B cell (primary cell): ENCODE measurements around the gene RALBP1. TPM values are rescaled to one million over a fixed set of nuclear protein-coding genes. Genes with fewer than 3 reads are reported as not detected.

Experiments
- ATAC-seq: fragments of 200-7000 bp; cut with Tn5 transposase; one replicate; pipeline ENCODE4 v1.10.0; 2021; ENCODE audit warnings: low read depth, mild to moderate bottlenecking, moderate number of reproducible peaks, moderate library complexity
- CTCF ChIA-PET: fragments of 350-600 bp; sonication (Branson Sonifier 250); formaldehyde crosslinking; loops from one replicate; lab custom pipeline; 2021; ENCODE audit warnings: antibody characterized with exemption, inconsistent platforms; lab: Charles Lee
- POLR2A ChIA-PET: fragments of 350-600 bp; sonication (Branson Sonifier 250); formaldehyde crosslinking; loops from one replicate; lab custom pipeline; 2021; ENCODE audit warnings: antibody characterized with exemption; lab: Charles Lee
- DNase-seq: peaks from one replicate; pipeline ENCODE4 v3.0.0; 2013
- H2AFZ ChIP-seq: 2 replicates; pipeline ENCODE4 v1.6.1; 2012; ENCODE audit warnings: mild to moderate bottlenecking, low read depth, low read length; ENCODE audit not compliant: insufficient read depth, poor library complexity, severe bottlenecking
- H3K27ac ChIP-seq, 2 donors: 1 replicate in 1 of 2; 2 replicates in 1 of 2; pipeline ENCODE4 v1.5.1; 2012 to 2013; ENCODE audit warnings: low read length in 2 of 2, mild to moderate bottlenecking in 2 of 2, moderate library complexity in 1 of 2
- H3K27me3 ChIP-seq, 4 experiments: fragments of 200-600 bp in 1 of 4; sonication (generic) in 1 of 4; replicated peaks in 1 of 4; 1 replicate in 2 of 4; 2 replicates in 2 of 4; pipeline versions ENCODE4 v1.6.1 to v1.7.0; 2013 to 2016; ENCODE audit warnings: low read length in 3 of 4, mild to moderate bottlenecking in 2 of 4, mixed read lengths in 1 of 4, moderate library complexity in 1 of 4; ENCODE audit not compliant: insufficient read depth in 4 of 4, control insufficient read depth in 3 of 4; ENCODE audit errors: control extremely low read depth in 1 of 4
- H3K36me3 ChIP-seq, 2 experiments: replicated peaks in 1 of 2; 1 replicate in 1 of 2; 2 replicates in 1 of 2; pipeline versions ENCODE4 v1.6.1 to v1.7.1; 2013; ENCODE audit warnings: low read length in 1 of 2; ENCODE audit not compliant: insufficient read depth in 2 of 2, control insufficient read depth in 1 of 2; ENCODE audit errors: control extremely low read depth in 1 of 2, extremely low read depth in 1 of 2
- H3K4me1 ChIP-seq, 2 donors: fragments of 200-600 bp in 1 of 2; sonication (generic) in 1 of 2; 1 replicate in 1 of 2; 2 replicates in 1 of 2; pipeline versions ENCODE4 v1.5.1 to v1.6.1; 2013 to 2017; ENCODE audit warnings: low read length in 2 of 2; ENCODE audit not compliant: control insufficient read depth in 2 of 2, insufficient read depth in 2 of 2
- H3K4me2 ChIP-seq: replicated peaks from 2 replicates; pipeline ENCODE3; 2012; ENCODE audit warnings: mild to moderate bottlenecking, low read depth, low read length; ENCODE audit not compliant: poor library complexity, severe bottlenecking
- H3K4me3 ChIP-seq, 5 experiments: fragments of 200-600 bp in 1 of 5; sonication (generic) in 1 of 5; 1 replicate in 3 of 5; 2 replicates in 2 of 5; pipeline versions ENCODE4 v1.5.1 to v1.7.0; 2011 to 2016; ENCODE audit warnings: low read length in 4 of 5, mild to moderate bottlenecking in 4 of 5, low read depth in 2 of 5, control low read depth in 1 of 5, moderate library complexity in 1 of 5; ENCODE audit not compliant: insufficient read depth in 1 of 5; ENCODE audit errors: control extremely low read depth in 1 of 5, extremely low read depth in 1 of 5
- H3K79me2 ChIP-seq: fragments of 200-600 bp; sonication (generic); one replicate; pipeline ENCODE4 v1.6.0; 2016; ENCODE audit warnings: low read length; ENCODE audit not compliant: control insufficient read depth, insufficient read depth
- H3K9ac ChIP-seq: fragments of 200-600 bp; sonication (generic); 2 replicates; pipeline ENCODE4 v1.6.1; 2017; ENCODE audit warnings: mild to moderate bottlenecking, low read length, moderate library complexity
- H3K9me3 ChIP-seq, 3 donors: one replicate each; pipeline versions ENCODE4 v1.6.1 to v1.7.1; 2013; ENCODE audit warnings: low read length in 2 of 3; ENCODE audit not compliant: control insufficient read depth in 2 of 3, insufficient read depth in 1 of 3; ENCODE audit errors: control extremely low read depth in 1 of 3
- H4K20me1 ChIP-seq: 2 replicates; pipeline ENCODE4 v1.6.0; 2012; ENCODE audit warnings: mild to moderate bottlenecking, low read length; ENCODE audit not compliant: insufficient read depth, control insufficient read depth, poor library complexity, severe bottlenecking
- H3K27ac Mint-ChIP-seq: one replicate; pipeline ENCODE4 v1.8.0; 2021; ENCODE audit warnings: mixed read lengths
- H3K27me3 Mint-ChIP-seq: one replicate; pipeline ENCODE4 v1.8.0; 2021; ENCODE audit warnings: mixed read lengths
- H3K4me1 Mint-ChIP-seq: one replicate; pipeline ENCODE4 v1.8.0; 2021; ENCODE audit warnings: mixed read lengths
- H3K4me3 Mint-ChIP-seq: one replicate; pipeline ENCODE4 v1.8.0; 2021; ENCODE audit warnings: mixed read lengths
- H3K9me3 Mint-ChIP-seq: one replicate; pipeline ENCODE4 v1.8.0; 2022; ENCODE audit warnings: mixed read lengths; ENCODE audit not compliant: insufficient read depth
- EZH2 ChIP-seq: IDR thresholded peaks from 2 replicates; pipeline ENCODE4 v1.6.1; 2012; ENCODE audit warnings: borderline replicate concordance, low read depth, mild to moderate bottlenecking, moderate library complexity, low read length; ENCODE audit not compliant: insufficient read depth, poor library complexity, severe bottlenecking
- WGBS: methylation state at CpG from one replicate; pipeline ENCODE4 v1.1.5; 2013; ENCODE audit warnings: missing lambda C conversion rate; ENCODE audit not compliant: insufficient coverage; 5-methylcytosine and 5-hydroxymethylcytosine counted together
- intact Hi-C: fragments of 100-400 bp; cut with micrococcal nuclease; formaldehyde crosslinking; loops from one replicate; pipeline ENCODE4 v1.10.0; 2022
- polyA plus RNA-seq: library from polyadenylated mRNA; depleted of rRNA; stranded (reverse); fragments of >200 nt; gene quantifications from 2 replicates; pipeline ENCODE4 v1.2.3, GENCODE V29; 2012
- total RNA-seq, 2 donors: library from RNA; stranded (reverse); fragments of 120-200 nt in 1 of 2; gene quantifications; 1 replicate in 1 of 2; 2 replicates in 1 of 2; pipeline versions ENCODE4 v1.2.3 to v1.2.4, GENCODE V29; 2013 to 2022
- TF ChIP-seq, protein P1 (sequence below): fragments of 200-600 bp; IDR thresholded peaks from one replicate; pipeline ENCODE4 v1.8.0; 2022; ENCODE audit warnings: antibody characterized with exemption, mild to moderate bottlenecking

RALBP1 gene
- total and polyA plus RNA-seq, 2 donors (not counting 1 experiment from before 2014, with no cell fraction given) = 14.9 to 38.0 TPM

DNA sequence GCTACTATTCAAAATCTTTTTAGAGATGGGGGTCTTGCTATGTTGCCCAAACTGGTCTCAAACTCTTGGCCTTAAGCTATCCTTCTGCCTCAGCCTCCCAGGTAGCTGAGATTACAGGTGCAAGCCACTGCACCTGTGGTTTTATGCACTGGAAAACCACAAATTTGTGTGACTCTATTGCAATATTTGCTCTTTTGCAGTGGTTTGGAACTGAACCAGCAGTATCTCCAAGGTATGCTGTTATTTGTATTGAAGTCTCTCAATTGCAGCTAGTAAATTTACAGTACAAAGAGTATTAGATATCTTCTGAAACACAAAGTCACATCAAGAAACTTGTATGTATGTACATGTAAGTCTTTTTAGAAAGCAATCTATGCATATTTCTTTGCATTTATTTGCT lies 92.9 kb downstream of the RALBP1 start:
- no peak overlapping the region for H3K27ac ChIP-seq
- H3K4me2 ChIP-seq = no peak overlapping the region
- H4K20me1 ChIP-seq = no peaks in the 10 kb centered on the region
- H3K4me1 ChIP-seq = no peaks in the 10 kb centered on the region
- ChIA-PET POLR2A (no interaction called here), CTCF (no interaction called here)
- H3K79me2 ChIP-seq = no peaks in the 10 kb centered on the region
- Mint-ChIP-seq H3K27ac (no peak overlapping the region), H3K4me1 (no peaks in the 10 kb centered on the region), H3K4me3 (no peak overlapping the region), H3K27me3 (no peaks in the 10 kb centered on the region), H3K9me3 (no peaks in the 10 kb centered on the region)
- no peaks in the 10 kb centered on the region for H3K9me3 ChIP-seq
- H3K27me3 ChIP-seq = no peaks in the 10 kb centered on the region
- H3K36me3 ChIP-seq = peaks cover 1 to 28% of the 10 kb centered on the region in 2 experiments
- intact Hi-C loops = no loop called here
- TF ChIP-seq, protein P1, sequence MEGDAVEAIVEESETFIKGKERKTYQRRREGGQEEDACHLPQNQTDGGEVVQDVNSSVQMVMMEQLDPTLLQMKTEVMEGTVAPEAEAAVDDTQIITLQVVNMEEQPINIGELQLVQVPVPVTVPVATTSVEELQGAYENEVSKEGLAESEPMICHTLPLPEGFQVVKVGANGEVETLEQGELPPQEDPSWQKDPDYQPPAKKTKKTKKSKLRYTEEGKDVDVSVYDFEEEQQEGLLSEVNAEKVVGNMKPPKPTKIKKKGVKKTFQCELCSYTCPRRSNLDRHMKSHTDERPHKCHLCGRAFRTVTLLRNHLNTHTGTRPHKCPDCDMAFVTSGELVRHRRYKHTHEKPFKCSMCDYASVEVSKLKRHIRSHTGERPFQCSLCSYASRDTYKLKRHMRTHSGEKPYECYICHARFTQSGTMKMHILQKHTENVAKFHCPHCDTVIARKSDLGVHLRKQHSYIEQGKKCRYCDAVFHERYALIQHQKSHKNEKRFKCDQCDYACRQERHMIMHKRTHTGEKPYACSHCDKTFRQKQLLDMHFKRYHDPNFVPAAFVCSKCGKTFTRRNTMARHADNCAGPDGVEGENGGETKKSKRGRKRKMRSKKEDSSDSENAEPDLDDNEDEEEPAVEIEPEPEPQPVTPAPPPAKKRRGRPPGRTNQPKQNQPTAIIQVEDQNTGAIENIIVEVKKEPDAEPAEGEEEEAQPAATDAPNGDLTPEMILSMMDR = no peak
- no peak for TF ChIP-seq EZH2
- no peak overlapping the region for H3K9ac ChIP-seq
- H3K4me3 ChIP-seq = no peak overlapping the region
- no peak for ATAC-seq
- no peak for DNase-seq
- no peak overlapping the region for H2AFZ ChIP-seq

GRCh38 chr18:9569178-9569577 lies 93.9 kb downstream of the RALBP1 start:
- Mint-ChIP-seq H3K27ac (no peak overlapping the region), H3K4me3 (no peak overlapping the region), H3K9me3 (no peaks in the 10 kb centered on the region), H3K27me3 (no peaks in the 10 kb centered on the region), H3K4me1 (no peaks in the 10 kb centered on the region)
- Histone ChIP-seq H3K4me2 (no peak overlapping the region), H3K36me3 (peaks cover 1 to 23% of the 10 kb centered on the region in 2 experiments), H2AFZ (no peak overlapping the region), H3K9ac (no peak overlapping the region), H3K27ac (no peak overlapping the region), H3K9me3 (no peaks in the 10 kb centered on the region), H3K4me1 (no peaks in the 10 kb centered on the region), H3K27me3 (no peaks in the 10 kb centered on the region), H3K79me2 (no peaks in the 10 kb centered on the region), H4K20me1 (no peaks in the 10 kb centered on the region), H3K4me3 (no peak overlapping the region)
- intact Hi-C loops = no loop called here
- WGBS = no CpG with 5 or more reads among the region's 8 CpGs
- ATAC-seq (no peak), DNase-seq (no peak)
- ChIA-PET POLR2A (no interaction called here), CTCF (no interaction called here)
- TF ChIP-seq EZH2 = no peak
- TF ChIP-seq, protein P1 = no peak
